ENCODE measurements around the gene MAN2B2.
"Not testable (repeated sequence)": the region's sequence is repeated elsewhere in the genome, so short reads cannot be mapped to it uniquely, and the experiment has no call there.

The MAN2B2 gene

GRCh38 chr4:6654211-6654610, 79.2 kb downstream of the MAN2B2 start:
- DNase-seq; H3K27ac ChIP-seq (ENCODE audit: low read depth, low read length); H4K8ac ChIP-seq (ENCODE audit: low read depth, low read length); H2BK12ac ChIP-seq (ENCODE audit: low read length); H2AFZ ChIP-seq (ENCODE audit: insufficient read depth, low read length, poor library complexity); H3K23ac ChIP-seq (ENCODE audit: low read length); H3K79me2 ChIP-seq (ENCODE audit: control insufficient read depth, insufficient read depth, low read length, poor library complexity); H4K91ac ChIP-seq (ENCODE audit: low read depth, low read length); H3K27me3 ChIP-seq (ENCODE audit: insufficient read depth, low read length); H3K4me2 ChIP-seq (ENCODE audit: low read length); H3K18ac ChIP-seq (ENCODE audit: low read length); H4K12ac ChIP-seq (ENCODE audit: low read depth, low read length); H3K14ac ChIP-seq (ENCODE audit: low read length); H3K9ac ChIP-seq (ENCODE audit: low read length); H3K4ac ChIP-seq (ENCODE audit: low read depth, low read length); H3K79me1 ChIP-seq (ENCODE audit: low read length); H3K9me3 ChIP-seq (ENCODE audit: insufficient read depth, low read depth, low read length); H3K4me3 ChIP-seq (ENCODE audit: low read depth, low read length); H3K36me3 ChIP-seq (ENCODE audit: control insufficient read depth in 1 of 2, insufficient read depth in 2 of 2, low read length in 2 of 2); H3K4me1 ChIP-seq (ENCODE audit: control insufficient read depth in 1 of 2, insufficient read depth in 2 of 2, low read length in 2 of 2); H2BK120ac ChIP-seq (ENCODE audit: insufficient read depth, low read length, poor library complexity); H2AK5ac ChIP-seq (ENCODE audit: low read length); H2BK5ac ChIP-seq (ENCODE audit: low read depth, low read length, poor library complexity): not testable (repeated sequence)
- WGBS (ENCODE audit: extremely low coverage, insufficient coverage, insufficient read length), result no CpG with 5 or more reads among the region's 3 CpGs

DNA sequence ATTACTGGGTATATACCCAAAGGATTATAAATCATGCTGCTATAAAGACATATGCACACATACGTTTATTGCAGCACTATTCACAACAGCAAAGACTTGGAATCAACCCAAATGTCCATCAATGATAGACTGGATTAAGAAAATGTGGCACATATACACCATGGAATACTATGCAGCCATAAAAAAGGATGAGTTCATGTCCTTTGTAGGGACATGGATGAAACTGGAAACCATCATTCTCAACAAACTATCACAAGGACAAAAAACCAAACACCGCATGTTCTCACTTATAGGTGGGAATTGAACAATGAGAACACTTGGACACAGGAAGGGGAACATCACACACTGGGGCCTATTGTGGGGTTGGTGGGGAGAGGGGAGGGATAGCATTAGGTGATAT, 80.3 kb downstream of the MAN2B2 start:
- H3K18ac ChIP-seq (ENCODE audit: low read length); H3K23ac ChIP-seq (ENCODE audit: low read length); H3K9me3 ChIP-seq (ENCODE audit: insufficient read depth, low read depth, low read length); H4K12ac ChIP-seq (ENCODE audit: low read depth, low read length); H4K91ac ChIP-seq (ENCODE audit: low read depth, low read length); H3K27ac ChIP-seq (ENCODE audit: low read depth, low read length); H3K4me2 ChIP-seq (ENCODE audit: low read length); H2AFZ ChIP-seq (ENCODE audit: insufficient read depth, low read length, poor library complexity); H4K8ac ChIP-seq (ENCODE audit: low read depth, low read length); H2BK120ac ChIP-seq (ENCODE audit: insufficient read depth, low read length, poor library complexity); H3K79me2 ChIP-seq (ENCODE audit: control insufficient read depth, insufficient read depth, low read length, poor library complexity); H3K27me3 ChIP-seq (ENCODE audit: insufficient read depth, low read length); H3K14ac ChIP-seq (ENCODE audit: low read length); H2BK5ac ChIP-seq (ENCODE audit: low read depth, low read length, poor library complexity); H2BK12ac ChIP-seq (ENCODE audit: low read length); H2AK5ac ChIP-seq (ENCODE audit: low read length); H3K4ac ChIP-seq (ENCODE audit: low read depth, low read length); H3K36me3 ChIP-seq (ENCODE audit: control insufficient read depth in 1 of 2, insufficient read depth in 2 of 2, low read length in 2 of 2); H3K4me3 ChIP-seq (ENCODE audit: low read depth, low read length); H3K4me1 ChIP-seq (ENCODE audit: control insufficient read depth in 1 of 2, insufficient read depth in 2 of 2, low read length in 2 of 2); H3K9ac ChIP-seq (ENCODE audit: low read length); H3K79me1 ChIP-seq (ENCODE audit: low read length); DNase-seq: not testable (repeated sequence)
- no CpG with 5 or more reads among the region's 2 CpGs for WGBS (ENCODE audit: extremely low coverage, insufficient coverage, insufficient read length)

DNA sequence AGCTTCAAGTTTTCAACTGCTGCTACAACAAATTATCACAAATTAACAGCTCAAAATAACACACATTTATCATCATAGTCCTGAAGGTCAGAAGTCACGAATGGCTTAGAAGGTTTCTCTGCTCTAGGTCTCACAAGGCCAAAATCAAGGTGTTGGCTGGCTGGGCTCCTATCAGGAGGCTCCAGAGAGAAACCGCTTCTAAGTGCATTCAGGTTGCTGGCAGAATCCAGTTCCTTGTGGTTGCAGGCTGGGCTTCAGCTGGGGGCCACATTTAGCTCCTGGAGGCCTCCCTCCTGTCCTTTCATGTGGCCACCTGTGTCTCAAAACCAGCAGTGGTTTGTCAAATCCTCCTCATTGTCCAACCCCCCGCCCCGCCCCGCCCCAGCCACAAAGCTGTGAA, 80.9 kb downstream of the MAN2B2 start:
- Histone ChIP-seq H3K79me2 (ENCODE audit: control insufficient read depth, insufficient read depth, low read length, poor library complexity) (no peaks in the 10 kb centered on the region), H3K9me3 (ENCODE audit: insufficient read depth, low read depth, low read length) (no peaks in the 10 kb centered on the region), H3K79me1 (ENCODE audit: low read length) (no peaks in the 10 kb centered on the region), H3K4me3 (ENCODE audit: low read depth, low read length) (no peak overlapping the region), H3K27me3 (ENCODE audit: insufficient read depth, low read length) (peaks cover 4% of the 10 kb centered on the region), H3K36me3 (ENCODE audit: control insufficient read depth in 1 of 2, insufficient read depth in 2 of 2, low read length in 2 of 2) (no peaks in the 10 kb centered on the region), H2BK5ac (ENCODE audit: low read depth, low read length, poor library complexity) (no peak overlapping the region), H3K18ac (ENCODE audit: low read length) (no peak overlapping the region), H2BK12ac (ENCODE audit: low read length) (no peak overlapping the region), H4K8ac (ENCODE audit: low read depth, low read length) (no peak overlapping the region), H2BK120ac (ENCODE audit: insufficient read depth, low read length, poor library complexity) (no peak overlapping the region), H4K12ac (ENCODE audit: low read depth, low read length) (no peak overlapping the region), H2AFZ (ENCODE audit: insufficient read depth, low read length, poor library complexity) (no peak overlapping the region), H3K4me1 (ENCODE audit: control insufficient read depth in 1 of 2, insufficient read depth in 2 of 2, low read length in 2 of 2) (no peaks in the 10 kb centered on the region), H3K27ac (ENCODE audit: low read depth, low read length) (no peak overlapping the region), H3K14ac (ENCODE audit: low read length) (no peak overlapping the region), H2AK5ac (ENCODE audit: low read length) (no peak overlapping the region), H4K91ac (ENCODE audit: low read depth, low read length) (no peak overlapping the region), H3K23ac (ENCODE audit: low read length) (no peak overlapping the region), H3K4ac (ENCODE audit: low read depth, low read length) (no peak overlapping the region), H3K4me2 (ENCODE audit: low read length) (no peak overlapping the region), H3K9ac (ENCODE audit: low read length) (no peak overlapping the region)
- WGBS (ENCODE audit: extremely low coverage, insufficient coverage, insufficient read length), result no CpG with 5 or more reads among the region's 5 CpGs
- no peak for DNase-seq

DNA sequence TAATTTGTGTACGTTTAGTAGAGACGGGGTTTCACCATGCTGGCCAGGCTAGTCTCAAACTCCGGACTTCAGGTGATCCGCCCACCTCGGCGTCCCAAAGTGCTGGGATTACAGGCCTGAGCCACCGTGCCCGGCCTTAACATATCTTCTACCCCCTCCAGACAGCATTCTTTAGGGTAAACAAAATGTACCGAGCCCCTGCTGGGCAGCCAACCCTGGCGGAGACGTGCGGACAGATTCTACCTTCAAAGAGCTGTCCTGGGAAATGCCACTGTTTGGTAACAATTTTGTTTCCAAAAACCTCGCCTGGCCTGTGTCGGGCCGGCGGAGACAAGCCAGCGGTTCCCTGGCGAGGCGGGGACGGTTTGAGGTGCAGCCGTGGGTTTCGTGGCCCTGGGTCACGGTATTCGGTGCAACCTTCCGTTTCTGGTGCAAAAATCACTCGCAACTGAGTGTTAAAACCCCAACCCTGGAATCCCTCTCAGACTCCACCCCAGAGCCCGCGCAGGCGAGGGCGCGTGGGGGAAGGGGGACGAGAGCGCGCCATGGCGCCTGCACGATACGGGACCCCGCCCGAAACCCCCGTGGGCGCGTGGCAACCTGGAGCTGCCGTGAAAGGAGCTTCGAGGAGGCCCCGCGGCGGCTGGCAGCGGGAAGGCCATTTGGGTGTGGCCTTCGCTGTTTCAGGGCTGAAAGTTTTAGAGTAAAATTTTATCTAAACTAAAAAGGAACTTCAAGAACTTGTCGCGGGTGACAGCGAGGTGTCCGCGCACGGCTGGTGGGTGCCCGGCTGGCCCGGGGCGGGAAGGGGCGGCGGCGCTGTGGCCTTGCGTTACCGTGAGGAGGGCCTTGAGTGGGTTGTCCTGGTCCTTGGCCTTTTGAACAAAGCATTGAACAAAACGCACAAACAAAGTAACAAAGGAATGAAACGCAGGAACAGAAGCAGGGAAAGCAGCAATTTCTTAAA, 82.5 kb downstream of the MAN2B2 start:
- Histone ChIP-seq H2BK120ac (ENCODE audit: insufficient read depth, low read length, poor library complexity) (no peak overlapping the region), H4K8ac (ENCODE audit: low read depth, low read length) (no peak overlapping the region), H2BK12ac (ENCODE audit: low read length) (no peak overlapping the region), H3K27me3 (ENCODE audit: insufficient read depth, low read length) (peaks cover 4% of the 10 kb centered on the region), H3K4ac (ENCODE audit: low read depth, low read length) (no peak overlapping the region), H4K12ac (ENCODE audit: low read depth, low read length) (no peak overlapping the region), H2AK5ac (ENCODE audit: low read length) (no peak overlapping the region), H3K9me3 (ENCODE audit: insufficient read depth, low read depth, low read length) (no peaks in the 10 kb centered on the region), H3K4me2 (ENCODE audit: low read length) (no peak overlapping the region), H3K4me1 (ENCODE audit: control insufficient read depth in 1 of 2, insufficient read depth in 2 of 2, low read length in 2 of 2) (no peaks in the 10 kb centered on the region), H3K27ac (ENCODE audit: low read depth, low read length) (no peak overlapping the region), H3K14ac (ENCODE audit: low read length) (no peak overlapping the region), H2BK5ac (ENCODE audit: low read depth, low read length, poor library complexity) (no peak overlapping the region), H4K91ac (ENCODE audit: low read depth, low read length) (no peak overlapping the region), H2AFZ (ENCODE audit: insufficient read depth, low read length, poor library complexity) (no peak overlapping the region), H3K23ac (ENCODE audit: low read length) (no peak overlapping the region), H3K79me1 (ENCODE audit: low read length) (no peaks in the 10 kb centered on the region), H3K79me2 (ENCODE audit: control insufficient read depth, insufficient read depth, low read length, poor library complexity) (no peaks in the 10 kb centered on the region), H3K18ac (ENCODE audit: low read length) (no peak overlapping the region), H3K4me3 (ENCODE audit: low read depth, low read length) (no peak overlapping the region), H3K36me3 (ENCODE audit: control insufficient read depth in 1 of 2, insufficient read depth in 2 of 2, low read length in 2 of 2) (no peaks in the 10 kb centered on the region), H3K9ac (ENCODE audit: low read length) (no peak overlapping the region)
- no CpG with 5 or more reads among the region's 65 CpGs for WGBS (ENCODE audit: extremely low coverage, insufficient coverage, insufficient read length)
- DNase-seq, result no peak
